GM18909 (cell line): ENCODE results near the gene BMP7.

Experiments
- ATAC-seq: cut with Tn5 transposase; IDR thresholded peaks from one replicate; pipeline ENCODE4 v1.9.1; 2021; ENCODE audit warnings: mild to moderate bottlenecking; ENCODE audit not compliant: unreplicated experiment, poor library complexity

The BMP7 gene

DNA sequence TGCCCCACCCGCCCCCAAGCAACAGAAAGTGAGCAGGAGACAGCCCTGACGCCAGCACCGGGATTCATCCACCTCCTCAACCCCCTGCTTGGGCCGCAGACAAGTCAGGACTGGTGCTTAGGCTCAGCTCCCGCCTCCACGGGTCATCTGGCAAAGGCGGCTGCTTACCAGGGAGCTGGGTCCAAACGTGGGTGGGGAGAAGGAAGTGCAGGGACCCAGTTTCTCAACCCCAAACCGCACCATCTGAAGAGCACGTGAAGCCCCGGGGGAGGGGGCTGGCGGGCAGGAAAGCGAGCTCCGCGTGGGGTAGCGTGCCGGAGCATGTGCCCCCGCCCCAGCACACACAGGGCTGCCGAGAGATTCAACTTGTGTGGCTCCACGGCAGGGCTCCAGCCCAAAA is 87.2 kb downstream of the BMP7 start:
- ATAC-seq, result no peak

DNA sequence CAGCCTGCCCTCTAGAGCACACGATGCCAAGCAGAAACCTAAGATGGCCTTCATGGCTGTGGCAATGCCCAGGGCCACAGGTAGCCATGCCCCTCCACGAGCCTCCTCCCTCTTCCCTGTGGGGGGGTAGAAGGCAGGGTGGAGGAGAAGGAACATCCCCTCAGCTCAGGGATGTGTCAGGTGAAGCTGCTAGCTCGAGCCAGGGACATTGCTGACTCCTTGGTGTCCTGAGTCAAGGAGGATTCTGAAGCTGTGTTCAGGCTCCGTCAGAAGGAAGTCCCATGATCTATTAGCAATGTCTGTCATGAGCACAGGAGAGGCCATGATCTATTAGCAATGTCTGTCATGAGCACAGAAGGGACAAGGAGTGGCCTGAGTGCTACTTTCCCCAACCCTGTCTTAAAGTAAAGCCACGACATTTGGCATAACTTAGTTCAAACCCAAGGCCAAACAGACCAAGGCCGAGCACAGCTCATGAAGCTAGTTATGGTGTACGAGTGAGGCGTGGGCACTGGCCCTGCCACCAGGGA is 87.8 kb downstream of the BMP7 start:
- no peak for ATAC-seq

- ATAC-seq, result no peak
These were observed 88.7 kb downstream of the BMP7 start for GRCh38 chr20:57177636-57178280.

DNA sequence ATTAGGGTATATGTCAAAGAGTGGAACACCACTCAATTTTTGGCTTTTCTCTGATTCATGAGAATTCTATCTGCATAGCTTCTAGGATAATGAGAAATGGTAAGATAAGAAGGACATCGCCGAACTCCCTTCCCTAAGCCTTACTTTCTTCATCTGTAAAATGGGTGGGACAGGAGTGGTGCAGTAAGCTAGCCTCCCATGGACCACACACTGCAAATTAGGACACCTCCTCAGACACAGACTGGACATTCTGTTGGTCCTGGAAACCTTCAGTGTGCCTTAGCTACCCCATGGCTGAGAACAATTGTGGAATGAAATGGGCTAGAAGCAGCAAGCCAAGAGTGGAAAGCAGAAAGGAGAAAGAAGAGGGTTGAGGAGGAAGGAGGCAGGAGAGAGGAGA is 89.6 kb downstream of the BMP7 start:
- ATAC-seq, result no peak

GRCh38 chr20:57175397-57176010 is 90.9 kb downstream of the BMP7 start:
- ATAC-seq, result no peak

- ATAC-seq, result no peak
These were observed 91.7 kb downstream of the BMP7 start for GRCh38 chr20:57174737-57175136.

GRCh38 chr20:57173986-57174385 is 92.5 kb downstream of the BMP7 start:
- no peak for ATAC-seq

DNA sequence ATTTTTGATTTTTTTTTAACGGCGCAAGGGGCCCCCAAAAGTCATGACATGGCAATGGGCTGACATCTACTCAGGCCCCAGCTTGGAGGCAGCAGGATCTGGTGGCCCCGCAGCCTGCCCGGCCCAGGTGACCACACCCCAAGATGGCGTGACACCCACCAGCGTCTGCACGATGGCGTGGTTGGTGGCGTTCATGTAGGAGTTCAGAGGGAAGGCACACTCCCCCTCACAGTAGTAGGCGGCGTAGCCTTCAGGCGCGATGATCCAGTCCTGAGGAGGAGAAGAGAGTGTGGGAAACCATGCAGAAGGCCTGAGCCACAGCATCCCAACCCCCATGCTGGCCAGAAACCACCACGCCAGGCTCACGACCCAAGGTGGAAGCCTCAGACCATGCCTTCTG is 93.4 kb downstream of the BMP7 start:
- no peak for ATAC-seq

DNA sequence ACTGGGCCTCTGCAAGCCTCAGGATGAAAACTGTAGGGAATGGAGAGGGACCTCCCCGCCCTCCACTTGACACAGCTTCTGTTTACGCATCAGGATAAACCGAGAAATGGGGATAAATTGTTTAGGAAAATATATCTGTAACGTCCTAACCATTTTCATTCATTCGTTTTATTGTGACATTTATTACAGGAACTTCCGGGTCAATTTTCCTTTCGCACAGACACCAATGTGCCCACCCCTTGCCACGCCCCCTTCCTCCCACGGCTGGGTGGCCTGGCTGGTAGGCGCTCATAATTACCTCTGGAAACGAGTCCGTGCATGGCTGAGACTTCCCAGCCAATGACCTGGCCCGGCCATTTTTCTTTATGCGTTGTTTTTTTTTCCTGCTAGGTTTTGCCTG is 96.1 kb downstream of the BMP7 start:
- ATAC-seq, result no peak

- ATAC-seq, result no peak
These were observed 97.3 kb downstream of the BMP7 start for GRCh38 chr20:57169162-57169561.

GRCh38 chr20:57167971-57168701 is 98.3 kb downstream of the BMP7 start:
- no peak for ATAC-seq

DNA sequence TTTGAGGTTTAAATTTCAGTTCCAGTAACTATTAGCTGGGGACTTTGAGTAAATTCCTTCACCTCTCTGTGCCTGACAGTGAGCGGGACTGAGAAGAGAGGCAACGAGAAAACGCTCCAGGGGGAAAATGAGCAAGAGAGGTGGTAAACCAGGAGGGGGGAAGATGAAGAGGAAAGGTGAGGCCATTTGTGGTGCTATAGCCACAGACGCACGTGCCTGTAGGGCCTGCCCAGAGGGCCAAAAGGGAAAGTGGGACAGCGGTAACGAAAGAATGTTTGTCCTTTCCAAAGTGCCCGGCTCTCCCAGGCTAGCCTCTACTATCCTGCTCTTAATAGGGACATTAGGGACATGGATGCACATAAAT is 99.2 kb downstream of the BMP7 start:
- ATAC-seq, result no peak

GRCh38 chr20:57166568-57167291 is 99.7 kb downstream of the BMP7 start:
- ATAC-seq, result no peak

- ATAC-seq, result no peak
These were observed 100.9 kb downstream of the BMP7 start for GRCh38 chr20:57165427-57166004.

- ATAC-seq, result no peak
These were observed 101.6 kb downstream of the BMP7 start for GRCh38 chr20:57164872-57165271.

GRCh38 chr20:57163041-57163440 is 103.4 kb downstream of the BMP7 start:
- no peak for ATAC-seq

DNA sequence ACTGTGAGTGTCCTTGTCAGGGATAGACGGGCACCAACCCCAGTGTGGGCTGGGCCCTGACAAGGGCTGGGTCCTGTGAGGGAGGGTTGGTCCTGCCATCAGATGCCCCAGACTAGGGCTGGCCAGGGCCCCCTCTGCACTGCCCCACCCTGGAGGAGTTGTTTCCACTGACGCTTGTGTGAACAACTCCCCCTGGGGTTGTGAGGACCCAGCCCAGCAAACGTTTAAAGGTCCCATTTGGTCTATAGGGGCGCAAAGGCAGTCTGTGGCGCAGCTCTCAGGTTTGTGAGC is 104.1 kb downstream of the BMP7 start:
- ATAC-seq, result no peak

- no peak for ATAC-seq
These were observed 104.7 kb downstream of the BMP7 start for GRCh38 chr20:57161478-57162361.

DNA sequence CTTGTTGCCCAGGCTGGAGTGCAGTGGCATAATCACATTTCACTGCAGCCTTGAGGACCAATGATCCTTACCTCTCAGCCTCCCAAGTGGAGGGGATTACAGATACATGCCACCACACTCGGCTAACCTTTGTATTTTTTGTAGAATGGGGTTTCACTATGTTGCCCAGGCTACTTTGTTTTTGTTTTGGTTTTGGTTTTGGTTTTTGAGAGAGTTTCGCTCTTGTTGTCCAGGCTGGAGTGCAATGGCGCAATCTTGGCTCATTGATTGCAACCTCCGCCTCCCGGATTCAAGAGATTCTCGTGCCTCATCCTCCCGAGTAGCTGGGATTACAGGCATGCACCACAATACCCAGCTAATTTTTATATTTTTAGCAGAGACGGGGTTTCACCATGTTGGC is 105.5 kb downstream of the BMP7 start:
- no peak for ATAC-seq
